OCI-LY1 (cell line): ENCODE results near the gene CNTN5.

Source experiments
- H2AFZ ChIP-seq: fragments of 200-600 bp; sonication (generic), shearing (Covaris generic); 2 replicates; pipeline ENCODE4 v1.6.0; 2014; ENCODE audit warnings: antibody characterized with exemption, mild to moderate bottlenecking, low read length
- H3F3A ChIP-seq: fragments of 200-600 bp; sonication (generic), shearing (Covaris generic); 2 replicates; pipeline ENCODE4 v1.6.0; 2014; ENCODE audit warnings: mild to moderate bottlenecking, antibody characterized with exemption, low read length, moderate library complexity; ENCODE audit not compliant: insufficient read depth
- H3K27ac ChIP-seq: fragments of 200-600 bp; sonication (generic); 2 replicates; pipeline ENCODE4 v1.5.1; 2014; ENCODE audit warnings: low read length, mixed run types, mild to moderate bottlenecking, low read depth; ENCODE audit not compliant: poor library complexity, severe bottlenecking
- H3K27me3 ChIP-seq: fragments of 200-600 bp; sonication (generic); 2 replicates; pipeline ENCODE4 v1.6.0; 2014; ENCODE audit warnings: antibody characterized with exemption, mild to moderate bottlenecking, low read length, moderate library complexity; ENCODE audit not compliant: insufficient read depth
- H3K36me3 ChIP-seq: fragments of 200-600 bp; sonication (generic); 2 replicates; pipeline ENCODE4 v1.6.1; 2014; ENCODE audit warnings: mild to moderate bottlenecking, antibody characterized with exemption, low read length, moderate library complexity, mixed read lengths; ENCODE audit not compliant: insufficient read depth
- H3K4me1 ChIP-seq: fragments of 200-600 bp; sonication (generic); 2 replicates; pipeline ENCODE4 v1.5.1; 2014; ENCODE audit warnings: mild to moderate bottlenecking, low read length, moderate library complexity; ENCODE audit not compliant: insufficient read depth, severe bottlenecking
- H3K4me2 ChIP-seq: fragments of 200-600 bp; sonication (generic), shearing (Covaris generic); 2 replicates; pipeline ENCODE4 v1.6.1; 2014; ENCODE audit warnings: low read length
- H3K4me3 ChIP-seq: fragments of 200-600 bp; sonication (generic); 2 replicates; pipeline ENCODE4 v1.5.1; 2014; ENCODE audit warnings: low read length, low read depth, mild to moderate bottlenecking, mixed read lengths; ENCODE audit not compliant: poor library complexity, severe bottlenecking
- H3K79me2 ChIP-seq: fragments of 200-600 bp; shearing (Covaris generic); 2 replicates; pipeline ENCODE4 v1.6.1; 2016; ENCODE audit warnings: mixed run types, low read length, mixed read lengths; ENCODE audit not compliant: insufficient read depth
- H3K9ac ChIP-seq: fragments of 200-600 bp; sonication (generic), shearing (Covaris generic); 2 replicates; pipeline ENCODE4 v1.6.1; 2014; ENCODE audit warnings: mild to moderate bottlenecking, low read length, mixed read lengths
- H3K9me2 ChIP-seq: fragments of 200-600 bp; sonication (generic), shearing (Covaris generic); 2 replicates; pipeline ENCODE4 v1.6.1; 2014; ENCODE audit warnings: low read depth, mild to moderate bottlenecking, low read length, mixed read lengths
- H3K9me3 ChIP-seq: fragments of 200-600 bp; shearing (Covaris generic); 2 replicates; pipeline ENCODE4 v1.6.1; 2014; ENCODE audit warnings: low read length, mixed read lengths
- H4K20me1 ChIP-seq: fragments of 200-600 bp; sonication (generic), shearing (Covaris generic); 2 replicates; pipeline ENCODE4 v1.6.0; 2016; ENCODE audit warnings: mild to moderate bottlenecking, low read length; ENCODE audit not compliant: insufficient read depth
- EZH2 ChIP-seq: fragments of 200-600 bp; sonication (generic), shearing (Covaris generic); IDR thresholded peaks from 2 replicates; pipeline ENCODE4 v1.8.0; 2017; ENCODE audit warnings: borderline replicate concordance, mixed run types, mild to moderate bottlenecking, antibody characterized with exemption, low read length, moderate library complexity, mixed read lengths
- TF ChIP-seq, protein P1 (sequence below): fragments of 200-600 bp; sonication (generic), shearing (Covaris generic); IDR thresholded peaks from 2 replicates; pipeline ENCODE4 v1.5.1; 2017; ENCODE audit warnings: mild to moderate bottlenecking, antibody characterized with exemption, low read length, moderate library complexity, mixed read lengths

The CNTN5 gene

DNA sequence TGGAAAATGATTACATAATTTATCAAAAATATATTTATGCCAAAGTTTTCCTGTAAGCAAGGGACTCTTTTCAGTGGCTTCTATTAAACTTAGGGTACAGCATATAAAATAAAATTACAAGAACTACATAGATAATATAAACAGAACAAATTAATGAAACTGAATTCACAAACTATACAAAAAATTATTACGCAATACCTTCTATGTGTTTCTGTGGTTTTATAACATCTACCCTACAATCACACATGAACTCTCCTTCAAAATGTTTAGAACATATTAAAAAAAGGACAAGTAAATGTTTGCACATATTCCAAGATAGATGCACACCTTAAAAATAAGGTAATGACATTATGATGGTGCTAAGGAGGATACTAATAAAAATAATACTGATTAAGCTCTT is 235.9 kb downstream of the CNTN5 start:
- H3K27ac ChIP-seq, result no peak overlapping the region
- H3K27me3 ChIP-seq, result no peaks in the 10 kb centered on the region
- no peaks in the 10 kb centered on the region for H3K9me2 ChIP-seq
- no peak overlapping the region for H3K4me3 ChIP-seq
- no peaks in the 10 kb centered on the region for H3K36me3 ChIP-seq
- no peaks in the 10 kb centered on the region for H4K20me1 ChIP-seq
- no peak overlapping the region for H2AFZ ChIP-seq
- H3K9me3 ChIP-seq, result no peaks in the 10 kb centered on the region
- no peaks in the 10 kb centered on the region for H3F3A ChIP-seq
- TF ChIP-seq EZH2, result no peak
- TF ChIP-seq, protein P1, sequence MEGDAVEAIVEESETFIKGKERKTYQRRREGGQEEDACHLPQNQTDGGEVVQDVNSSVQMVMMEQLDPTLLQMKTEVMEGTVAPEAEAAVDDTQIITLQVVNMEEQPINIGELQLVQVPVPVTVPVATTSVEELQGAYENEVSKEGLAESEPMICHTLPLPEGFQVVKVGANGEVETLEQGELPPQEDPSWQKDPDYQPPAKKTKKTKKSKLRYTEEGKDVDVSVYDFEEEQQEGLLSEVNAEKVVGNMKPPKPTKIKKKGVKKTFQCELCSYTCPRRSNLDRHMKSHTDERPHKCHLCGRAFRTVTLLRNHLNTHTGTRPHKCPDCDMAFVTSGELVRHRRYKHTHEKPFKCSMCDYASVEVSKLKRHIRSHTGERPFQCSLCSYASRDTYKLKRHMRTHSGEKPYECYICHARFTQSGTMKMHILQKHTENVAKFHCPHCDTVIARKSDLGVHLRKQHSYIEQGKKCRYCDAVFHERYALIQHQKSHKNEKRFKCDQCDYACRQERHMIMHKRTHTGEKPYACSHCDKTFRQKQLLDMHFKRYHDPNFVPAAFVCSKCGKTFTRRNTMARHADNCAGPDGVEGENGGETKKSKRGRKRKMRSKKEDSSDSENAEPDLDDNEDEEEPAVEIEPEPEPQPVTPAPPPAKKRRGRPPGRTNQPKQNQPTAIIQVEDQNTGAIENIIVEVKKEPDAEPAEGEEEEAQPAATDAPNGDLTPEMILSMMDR, result no peak
- H3K9ac ChIP-seq, result no peak overlapping the region
- H3K4me1 ChIP-seq, result no peaks in the 10 kb centered on the region
- no peak overlapping the region for H3K4me2 ChIP-seq
- no peaks in the 10 kb centered on the region for H3K79me2 ChIP-seq

DNA sequence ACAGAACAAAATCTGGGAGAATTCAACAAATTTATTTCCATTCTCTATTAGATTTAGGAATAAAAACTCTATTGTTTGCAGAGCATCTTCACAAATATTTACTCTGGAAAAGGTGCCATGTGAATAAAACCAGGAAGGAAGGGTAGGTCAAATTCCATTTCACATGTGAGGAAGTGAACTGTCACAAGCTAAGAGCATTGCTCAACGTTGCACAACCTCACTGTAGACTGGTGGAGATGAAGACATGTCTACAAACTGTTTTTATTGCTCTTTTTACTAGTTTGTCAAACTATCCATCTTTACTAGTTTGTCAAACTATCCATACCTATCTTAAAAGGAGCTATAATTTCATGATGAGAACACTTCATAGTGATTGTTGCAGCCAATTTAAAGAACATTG is 236.4 kb downstream of the CNTN5 start:
- Histone ChIP-seq H3K9me2 (no peaks in the 10 kb centered on the region), H3K9me3 (no peaks in the 10 kb centered on the region), H3F3A (no peaks in the 10 kb centered on the region), H4K20me1 (no peaks in the 10 kb centered on the region), H3K36me3 (no peaks in the 10 kb centered on the region), H3K4me2 (no peak overlapping the region), H3K9ac (no peak overlapping the region), H3K79me2 (no peaks in the 10 kb centered on the region), H3K27ac (no peak overlapping the region), H3K4me3 (no peak overlapping the region), H3K27me3 (no peaks in the 10 kb centered on the region), H2AFZ (no peak overlapping the region), H3K4me1 (no peaks in the 10 kb centered on the region)
- no peak for TF ChIP-seq EZH2
- TF ChIP-seq, protein P1, result no peak

DNA sequence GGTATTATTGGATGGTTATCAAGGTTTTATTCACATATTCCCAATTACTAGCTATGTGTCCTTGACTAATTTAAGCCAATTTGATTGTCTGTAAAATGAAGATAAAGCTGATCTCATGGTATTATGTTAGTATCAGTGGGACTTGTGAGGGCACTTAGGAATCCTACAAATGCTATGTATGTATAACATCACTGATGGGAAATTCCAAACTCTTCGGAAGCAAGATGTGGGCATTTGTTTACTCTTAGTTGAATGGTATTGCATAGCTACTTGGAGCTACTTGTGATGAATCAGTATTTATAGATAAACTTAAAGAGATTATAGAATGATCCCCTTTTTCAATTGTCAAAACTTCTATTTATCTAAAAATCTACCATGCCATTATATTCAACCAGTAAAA is 239.9 kb downstream of the CNTN5 start:
- no peak for TF ChIP-seq EZH2
- TF ChIP-seq, protein P1, result no peak
- H3F3A ChIP-seq, result no peaks in the 10 kb centered on the region
- no peaks in the 10 kb centered on the region for H3K9me3 ChIP-seq
- no peaks in the 10 kb centered on the region for H3K4me1 ChIP-seq
- H3K9me2 ChIP-seq, result no peaks in the 10 kb centered on the region
- H3K36me3 ChIP-seq, result no peaks in the 10 kb centered on the region
- H3K4me3 ChIP-seq, result no peak overlapping the region
- H3K4me2 ChIP-seq, result no peak overlapping the region
- H3K9ac ChIP-seq, result no peak overlapping the region
- no peaks in the 10 kb centered on the region for H4K20me1 ChIP-seq
- H3K27ac ChIP-seq, result no peak overlapping the region
- no peaks in the 10 kb centered on the region for H3K79me2 ChIP-seq
- no peak overlapping the region for H2AFZ ChIP-seq
- no peaks in the 10 kb centered on the region for H3K27me3 ChIP-seq
